ENCODE measurements around the gene CIP2A.

- TF ChIP-seq CTCF (IDR thresholded peaks at IDR 0.05) (no peak), ZFX (IDR thresholded peaks at IDR 0.05; ENCODE audit: borderline replicate concordance) (no peak)
Observed at GRCh38 chr3:108599677-108600409, 10.6 kb upstream of the CIP2A start.
